Endothelial cell of umbilical vein (primary cell): Measurements from ENCODE around the gene PROB1.
"Not testable (repeated sequence)": the region's sequence is repeated elsewhere in the genome, so short reads cannot be mapped to it uniquely, and the experiment has no call there.

Experiments
- CTCF ChIP-seq, 2 donors: IDR thresholded peaks; 1 replicate in 1 of 2; 2 replicates in 1 of 2; pipeline ENCODE4 v1.5.1; 2011; ENCODE audit warnings: low read length in 2 of 2, mild to moderate bottlenecking in 2 of 2, moderate library complexity in 2 of 2, control low read depth in 1 of 2, inconsistent platforms in 1 of 2, low read depth in 1 of 2; ENCODE audit not compliant: insufficient read depth in 1 of 2; ENCODE audit errors: extremely low read depth in 1 of 2
- EZH2 ChIP-seq: IDR thresholded peaks from 2 replicates; pipeline ENCODE4 v1.6.1; 2012; ENCODE audit warnings: borderline replicate concordance, low read depth, mild to moderate bottlenecking, moderate library complexity, low read length, inconsistent platforms; ENCODE audit not compliant: severe bottlenecking
- POLR2A ChIP-seq: IDR thresholded peaks from 2 replicates; pipeline ENCODE4 v1.6.1; 2012; ENCODE audit warnings: low read depth, mild to moderate bottlenecking, control low read depth, low read length

- TF ChIP-seq CTCF (IDR thresholded peaks at IDR 0.05; ENCODE audit: extremely low read depth in 1 of 2, insufficient read depth in 1 of 2, low read depth in 1 of 2, low read length in 2 of 2); POLR2A; EZH2: not testable (repeated sequence)
Measured at GRCh38 chr5:139386956-139387355, 7.9 kb downstream of the PROB1 start.
